ENCODE measurements around the gene AIMP1. TPM values are rescaled to one million over a fixed set of nuclear protein-coding genes. Genes with fewer than 3 reads are reported as not detected.

Gene AIMP1
- total RNA-seq, 3 donors from 2014 or later (not counting 1 experiment from before 2014, with no cell fraction given) = 37.7 to 46.8 (median 40.3) TPM

DNA sequence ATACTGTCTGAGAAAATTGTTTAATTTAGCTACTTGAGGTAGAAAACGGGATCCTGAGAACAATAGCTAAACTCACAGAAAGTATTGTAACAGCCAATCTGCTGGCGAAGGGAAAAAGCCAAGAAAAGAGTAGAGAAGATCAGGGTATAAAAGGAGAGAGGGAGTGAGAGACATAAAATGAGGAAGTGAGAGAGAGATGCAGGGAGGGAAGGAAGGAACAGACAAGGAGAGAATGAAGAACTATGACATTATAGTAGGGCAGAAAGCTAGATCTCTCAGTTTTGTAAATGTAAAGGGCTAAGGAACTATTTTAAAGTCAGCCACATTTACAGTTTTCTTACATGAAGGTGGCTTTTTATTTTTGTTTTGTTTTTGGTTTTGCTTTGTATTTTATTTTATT is 53.9 kb downstream of the AIMP1 start:
- Histone ChIP-seq H3K27ac (ENCODE audit: low read length) (no peak overlapping the region), H3K4me1 (ENCODE audit: control insufficient read depth, insufficient read depth, low read length) (no peaks in the 10 kb centered on the region), H3K4me3 (ENCODE audit: low read length) (no peak overlapping the region), H3K27me3 (ENCODE audit: control insufficient read depth, insufficient read depth, low read length) (peaks cover 2% of the 10 kb centered on the region), H3K36me3 (ENCODE audit: control insufficient read depth, insufficient read depth, low read length) (no peaks in the 10 kb centered on the region), H3K9me3 (ENCODE audit: control insufficient read depth, insufficient read depth, low read length) (no peaks in the 10 kb centered on the region)
- WGBS (ENCODE audit: insufficient coverage) = 82% methylated on average over 2 of the region's 2 CpGs
- intact Hi-C loops (cut with micrococcal nuclease) = no loop called here
- H3K9me3 Mint-ChIP-seq = no peaks in the 10 kb centered on the region
- H3K27ac Mint-ChIP-seq = no peak overlapping the region
- no peak for TF ChIP-seq CTCF (IDR thresholded peaks at IDR 0.05)
- H3K4me3 Mint-ChIP-seq = no peak overlapping the region
- no peaks in the 10 kb centered on the region for H3K36me3 Mint-ChIP-seq
- ATAC-seq (no peak), DNase-seq (no peak)
- H3K27me3 Mint-ChIP-seq (ENCODE audit: low read depth in 2 of 2) = peaks cover 7 to 26% of the 10 kb centered on the region in 2 donors
- no peaks in the 10 kb centered on the region for H3K4me1 Mint-ChIP-seq

DNA sequence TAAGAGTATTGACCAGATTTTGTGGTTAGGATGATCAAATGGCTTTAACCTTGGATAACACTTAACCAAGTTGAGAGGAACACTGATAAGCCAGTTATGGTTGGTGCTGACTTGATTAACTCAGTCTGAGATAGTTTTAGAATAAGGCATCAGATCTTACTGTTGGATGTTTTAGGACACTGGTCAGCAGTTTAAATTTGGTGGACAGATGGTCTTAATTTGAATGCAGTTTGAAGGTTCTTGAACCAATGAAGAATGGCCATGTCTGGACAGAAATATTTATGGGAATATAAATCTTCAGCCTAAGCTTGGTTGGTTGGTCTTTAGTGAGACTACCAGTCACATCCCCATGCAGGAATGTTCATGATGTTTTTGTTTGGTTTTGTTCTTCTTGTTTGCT is 54.8 kb downstream of the AIMP1 start:
- Mint-ChIP-seq H3K4me3 (no peak overlapping the region), H3K9me3 (no peaks in the 10 kb centered on the region), H3K27me3 (ENCODE audit: low read depth in 2 of 2) (peaks cover 7 to 26% of the 10 kb centered on the region in 2 donors), H3K36me3 (no peaks in the 10 kb centered on the region), H3K4me1 (no peaks in the 10 kb centered on the region), H3K27ac (no peak overlapping the region)
- peaks cover 2% of the 10 kb centered on the region for H3K27me3 ChIP-seq (ENCODE audit: control insufficient read depth, insufficient read depth, low read length)
- H3K27ac ChIP-seq (ENCODE audit: low read length) = no peak overlapping the region
- no peaks in the 10 kb centered on the region for H3K36me3 ChIP-seq (ENCODE audit: control insufficient read depth, insufficient read depth, low read length)
- intact Hi-C loops (cut with micrococcal nuclease) = no loop called here
- H3K4me1 ChIP-seq (ENCODE audit: control insufficient read depth, insufficient read depth, low read length) = no peaks in the 10 kb centered on the region
- no peak overlapping the region for H3K4me3 ChIP-seq (ENCODE audit: low read length)
- DNase-seq (no peak), ATAC-seq (no peak)
- H3K9me3 ChIP-seq (ENCODE audit: control insufficient read depth, insufficient read depth, low read length) = no peaks in the 10 kb centered on the region
- TF ChIP-seq CTCF (IDR thresholded peaks at IDR 0.05) = no peak

GRCh38 chr4:106373026-106373425 is 56.7 kb downstream of the AIMP1 start:
- no peak for DNase-seq
- no peak for TF ChIP-seq CTCF (IDR thresholded peaks at IDR 0.05)
- ATAC-seq = no peak
- no peaks in the 10 kb centered on the region for H3K9me3 ChIP-seq (ENCODE audit: control insufficient read depth, insufficient read depth, low read length)
- H3K36me3 Mint-ChIP-seq = no peaks in the 10 kb centered on the region
- no peak overlapping the region for H3K27ac ChIP-seq (ENCODE audit: low read length)
- H3K4me1 Mint-ChIP-seq = no peaks in the 10 kb centered on the region
- H3K27me3 Mint-ChIP-seq (ENCODE audit: low read depth in 2 of 2) = peaks cover 5 to 21% of the 10 kb centered on the region in 2 donors
- intact Hi-C loops (cut with micrococcal nuclease) = no loop called here
- no peak overlapping the region for H3K4me3 ChIP-seq (ENCODE audit: low read length)
- H3K27ac Mint-ChIP-seq = no peak overlapping the region
- H3K9me3 Mint-ChIP-seq = no peaks in the 10 kb centered on the region
- peaks cover 2% of the 10 kb centered on the region for H3K27me3 ChIP-seq (ENCODE audit: control insufficient read depth, insufficient read depth, low read length)
- H3K4me1 ChIP-seq (ENCODE audit: control insufficient read depth, insufficient read depth, low read length) = no peaks in the 10 kb centered on the region
- no peaks in the 10 kb centered on the region for H3K36me3 ChIP-seq (ENCODE audit: control insufficient read depth, insufficient read depth, low read length)
- WGBS (ENCODE audit: insufficient coverage) = 100% methylated on average over 1 of the region's 3 CpGs
- H3K4me3 Mint-ChIP-seq = no peak overlapping the region

DNA sequence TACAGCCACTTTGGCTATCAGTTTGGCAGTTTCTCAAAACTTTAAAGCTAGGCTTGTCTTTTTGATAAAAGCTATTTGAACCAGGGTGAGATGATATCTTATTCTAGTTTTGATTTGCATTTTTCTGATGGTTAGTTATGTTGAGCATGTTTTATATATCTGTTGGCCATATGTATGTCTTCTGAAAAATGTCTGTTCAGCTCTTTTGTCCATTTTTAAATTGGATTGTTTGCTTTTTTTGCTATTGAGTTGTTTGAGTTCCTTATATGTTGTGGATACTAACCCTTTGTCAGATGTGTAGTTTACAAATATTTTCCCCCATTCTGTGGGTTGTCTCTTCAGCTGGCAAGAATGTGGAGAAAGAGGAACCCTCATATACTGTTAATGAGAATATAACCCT is 63.8 kb downstream of the AIMP1 start:
- no peak overlapping the region for H3K27ac Mint-ChIP-seq
- TF ChIP-seq CTCF (IDR thresholded peaks at IDR 0.05) = no peak
- Histone ChIP-seq H3K9me3 (ENCODE audit: control insufficient read depth, insufficient read depth, low read length) (no peaks in the 10 kb centered on the region), H3K27ac (ENCODE audit: low read length) (no peak overlapping the region), H3K36me3 (ENCODE audit: control insufficient read depth, insufficient read depth, low read length) (no peaks in the 10 kb centered on the region), H3K27me3 (ENCODE audit: control insufficient read depth, insufficient read depth, low read length) (no peaks in the 10 kb centered on the region), H3K4me1 (ENCODE audit: control insufficient read depth, insufficient read depth, low read length) (no peaks in the 10 kb centered on the region), H3K4me3 (ENCODE audit: low read length) (no peak overlapping the region)
- H3K4me3 Mint-ChIP-seq = no peak overlapping the region
- no peaks in the 10 kb centered on the region for H3K36me3 Mint-ChIP-seq
- H3K4me1 Mint-ChIP-seq = no peaks in the 10 kb centered on the region
- no peak for DNase-seq
- intact Hi-C loops (cut with micrococcal nuclease) = no loop called here
- peaks cover 0 to 2% of the 10 kb centered on the region in 2 donors for H3K27me3 Mint-ChIP-seq (ENCODE audit: low read depth in 2 of 2)
- no peak for ATAC-seq
- peaks cover 0 to 2% of the 10 kb centered on the region in 2 donors for H3K9me3 Mint-ChIP-seq

Data from natural killer cell (primary cell).